ENCODE data around the gene DHRS11.

DNA sequence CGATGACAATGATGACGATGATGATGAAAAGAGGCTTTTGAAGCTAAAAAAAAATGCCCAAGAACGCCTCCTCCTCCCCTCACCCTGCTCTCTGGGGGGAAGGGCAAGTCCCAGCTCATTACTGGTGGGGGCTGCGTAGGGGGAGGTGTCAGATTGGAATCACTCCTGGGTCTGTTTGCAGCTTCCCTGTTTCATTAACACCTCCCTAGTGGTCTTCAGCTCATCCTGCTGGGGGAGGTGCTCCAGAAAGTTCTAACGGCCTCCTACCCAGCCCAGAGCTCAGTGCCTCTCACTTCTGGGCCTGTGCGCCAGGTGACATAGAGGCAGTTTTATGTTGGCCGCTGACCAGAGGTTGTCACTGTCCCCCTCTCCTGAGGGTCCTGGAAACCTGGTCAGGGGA is 22.4 kb downstream of the DHRS11 start:
- TF ChIP-seq, protein P1, sequence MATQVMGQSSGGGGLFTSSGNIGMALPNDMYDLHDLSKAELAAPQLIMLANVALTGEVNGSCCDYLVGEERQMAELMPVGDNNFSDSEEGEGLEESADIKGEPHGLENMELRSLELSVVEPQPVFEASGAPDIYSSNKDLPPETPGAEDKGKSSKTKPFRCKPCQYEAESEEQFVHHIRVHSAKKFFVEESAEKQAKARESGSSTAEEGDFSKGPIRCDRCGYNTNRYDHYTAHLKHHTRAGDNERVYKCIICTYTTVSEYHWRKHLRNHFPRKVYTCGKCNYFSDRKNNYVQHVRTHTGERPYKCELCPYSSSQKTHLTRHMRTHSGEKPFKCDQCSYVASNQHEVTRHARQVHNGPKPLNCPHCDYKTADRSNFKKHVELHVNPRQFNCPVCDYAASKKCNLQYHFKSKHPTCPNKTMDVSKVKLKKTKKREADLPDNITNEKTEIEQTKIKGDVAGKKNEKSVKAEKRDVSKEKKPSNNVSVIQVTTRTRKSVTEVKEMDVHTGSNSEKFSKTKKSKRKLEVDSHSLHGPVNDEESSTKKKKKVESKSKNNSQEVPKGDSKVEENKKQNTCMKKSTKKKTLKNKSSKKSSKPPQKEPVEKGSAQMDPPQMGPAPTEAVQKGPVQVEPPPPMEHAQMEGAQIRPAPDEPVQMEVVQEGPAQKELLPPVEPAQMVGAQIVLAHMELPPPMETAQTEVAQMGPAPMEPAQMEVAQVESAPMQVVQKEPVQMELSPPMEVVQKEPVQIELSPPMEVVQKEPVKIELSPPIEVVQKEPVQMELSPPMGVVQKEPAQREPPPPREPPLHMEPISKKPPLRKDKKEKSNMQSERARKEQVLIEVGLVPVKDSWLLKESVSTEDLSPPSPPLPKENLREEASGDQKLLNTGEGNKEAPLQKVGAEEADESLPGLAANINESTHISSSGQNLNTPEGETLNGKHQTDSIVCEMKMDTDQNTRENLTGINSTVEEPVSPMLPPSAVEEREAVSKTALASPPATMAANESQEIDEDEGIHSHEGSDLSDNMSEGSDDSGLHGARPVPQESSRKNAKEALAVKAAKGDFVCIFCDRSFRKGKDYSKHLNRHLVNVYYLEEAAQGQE (IDR thresholded peaks at IDR 0.05; ENCODE audit: insufficient read depth in 1 of 2, low read depth in 2 of 2, low read length in 1 of 2): no peak
- TF ChIP-seq, protein P2, sequence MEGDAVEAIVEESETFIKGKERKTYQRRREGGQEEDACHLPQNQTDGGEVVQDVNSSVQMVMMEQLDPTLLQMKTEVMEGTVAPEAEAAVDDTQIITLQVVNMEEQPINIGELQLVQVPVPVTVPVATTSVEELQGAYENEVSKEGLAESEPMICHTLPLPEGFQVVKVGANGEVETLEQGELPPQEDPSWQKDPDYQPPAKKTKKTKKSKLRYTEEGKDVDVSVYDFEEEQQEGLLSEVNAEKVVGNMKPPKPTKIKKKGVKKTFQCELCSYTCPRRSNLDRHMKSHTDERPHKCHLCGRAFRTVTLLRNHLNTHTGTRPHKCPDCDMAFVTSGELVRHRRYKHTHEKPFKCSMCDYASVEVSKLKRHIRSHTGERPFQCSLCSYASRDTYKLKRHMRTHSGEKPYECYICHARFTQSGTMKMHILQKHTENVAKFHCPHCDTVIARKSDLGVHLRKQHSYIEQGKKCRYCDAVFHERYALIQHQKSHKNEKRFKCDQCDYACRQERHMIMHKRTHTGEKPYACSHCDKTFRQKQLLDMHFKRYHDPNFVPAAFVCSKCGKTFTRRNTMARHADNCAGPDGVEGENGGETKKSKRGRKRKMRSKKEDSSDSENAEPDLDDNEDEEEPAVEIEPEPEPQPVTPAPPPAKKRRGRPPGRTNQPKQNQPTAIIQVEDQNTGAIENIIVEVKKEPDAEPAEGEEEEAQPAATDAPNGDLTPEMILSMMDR (IDR thresholded peaks at IDR 0.05): no peak

Data from Panc1 (cell line).